H9 (cell line): Measurements from ENCODE around the gene SLC25A22. TPM values are rescaled to one million over a fixed set of nuclear protein-coding genes. Genes with fewer than 3 reads are reported as not detected.

ENCODE experiments used
- DNase-seq: peaks from one replicate; pipeline ENCODE4 v3.0.0-alpha.2; 2017
- H2AFZ ChIP-seq: one replicate; pipeline ENCODE4 v1.6.1; 2013; ENCODE audit warnings: mild to moderate bottlenecking, low read length, control low read depth, moderate library complexity
- H2AK5ac ChIP-seq: 2 replicates; pipeline ENCODE4 v1.6.1; 2013; ENCODE audit warnings: low read length, control low read depth, mixed read lengths; ENCODE audit not compliant: insufficient read length
- H2BK120ac ChIP-seq: one replicate; pipeline ENCODE4 v1.6.1; 2013; ENCODE audit warnings: low read depth, mild to moderate bottlenecking, low read length, control low read depth, inconsistent platforms; ENCODE audit not compliant: poor library complexity, severe bottlenecking
- H2BK12ac ChIP-seq: 2 replicates; pipeline ENCODE4 v1.6.1; 2013; ENCODE audit warnings: low read length, control low read depth, mixed read lengths, low read depth; ENCODE audit not compliant: insufficient read length
- H2BK15ac ChIP-seq: 2 replicates; pipeline ENCODE4 v1.6.1; 2013; ENCODE audit warnings: low read depth, low read length, control low read depth
- H2BK20ac ChIP-seq: one replicate; pipeline ENCODE4 v1.6.1; 2013; ENCODE audit warnings: low read depth, mild to moderate bottlenecking, low read length, control low read depth, inconsistent platforms; ENCODE audit not compliant: poor library complexity, severe bottlenecking
- H2BK5ac ChIP-seq: 2 replicates; pipeline ENCODE4 v1.6.1; 2013; ENCODE audit warnings: low read length, control low read depth, mixed read lengths; ENCODE audit not compliant: insufficient read length
- H3K14ac ChIP-seq: 2 replicates; pipeline ENCODE4 v1.6.1; 2013; ENCODE audit warnings: low read length, control low read depth; ENCODE audit not compliant: insufficient read depth
- H3K18ac ChIP-seq: 2 replicates; pipeline ENCODE4 v1.6.1; 2013; ENCODE audit warnings: low read depth, mild to moderate bottlenecking, mixed read lengths, low read length, control low read depth; ENCODE audit not compliant: insufficient read length
- H3K23ac ChIP-seq: 2 replicates; pipeline ENCODE4 v1.6.1; 2013; ENCODE audit warnings: low read length, control low read depth, mixed read lengths, low read depth; ENCODE audit not compliant: insufficient read length
- H3K23me2 ChIP-seq: 2 replicates; pipeline ENCODE4 v1.6.1; 2013; ENCODE audit warnings: low read depth, mild to moderate bottlenecking, mixed read lengths, low read length, control low read depth; ENCODE audit not compliant: insufficient read length, poor library complexity, severe bottlenecking
- H3K27ac ChIP-seq: 2 replicates; pipeline ENCODE4 v1.5.1; 2013; ENCODE audit warnings: low read length, control low read depth, mixed read lengths, low read depth; ENCODE audit not compliant: insufficient read length
- H3K27me3 ChIP-seq: 2 replicates; pipeline ENCODE4 v1.6.1; 2013; ENCODE audit warnings: low read length, control low read depth, inconsistent platforms; ENCODE audit not compliant: insufficient read depth
- H3K4ac ChIP-seq: 2 replicates; pipeline ENCODE4 v1.6.1; 2013; ENCODE audit warnings: low read depth, mild to moderate bottlenecking, control low read depth, inconsistent platforms, low read length, moderate library complexity
- H3K4me1 ChIP-seq: 2 replicates; pipeline ENCODE4 v1.6.1; 2013; ENCODE audit warnings: low read length, control low read depth, inconsistent platforms; ENCODE audit not compliant: insufficient read depth
- H3K4me2 ChIP-seq: 2 replicates; pipeline ENCODE4 v1.6.1; 2013; ENCODE audit warnings: low read length, control low read depth, mixed read lengths; ENCODE audit not compliant: insufficient read length, insufficient read depth
- H3K56ac ChIP-seq: 2 replicates; pipeline ENCODE4 v1.6.1; 2013; ENCODE audit warnings: low read depth, mild to moderate bottlenecking, mixed read lengths, low read length, control low read depth; ENCODE audit not compliant: insufficient read length
- H3K79me1 ChIP-seq: 2 replicates; pipeline ENCODE4 v1.6.1; 2013; ENCODE audit warnings: low read depth, mild to moderate bottlenecking, moderate library complexity, low read length, control low read depth, inconsistent platforms; ENCODE audit not compliant: insufficient read depth, poor library complexity, severe bottlenecking
- H3K79me2 ChIP-seq: 2 replicates; pipeline ENCODE4 v1.6.1; 2013; ENCODE audit warnings: low read length, control low read depth, inconsistent platforms; ENCODE audit not compliant: insufficient read depth
- H3K9ac ChIP-seq: 2 replicates; pipeline ENCODE4 v1.6.1; 2013; ENCODE audit warnings: low read length, control low read depth, mixed read lengths; ENCODE audit not compliant: insufficient read length; ENCODE audit errors: extremely low read depth
- H3K9me3 ChIP-seq: one replicate; pipeline ENCODE4 v1.6.1; 2013; ENCODE audit warnings: low read depth, low read length, inconsistent platforms; ENCODE audit not compliant: control insufficient read depth
- H3T11ph ChIP-seq: one replicate; pipeline ENCODE4 v1.6.1; 2013; ENCODE audit warnings: mild to moderate bottlenecking, low read length, control low read depth, inconsistent platforms
- H4K20me1 ChIP-seq: one replicate; pipeline ENCODE4 v1.6.1; 2013; ENCODE audit not compliant: control insufficient read depth, insufficient read length, insufficient read depth
- H4K5ac ChIP-seq: 2 replicates; pipeline ENCODE4 v1.6.1; 2013; ENCODE audit warnings: low read depth, mild to moderate bottlenecking, mixed read lengths, low read length, control low read depth; ENCODE audit not compliant: insufficient read length
- H4K8ac ChIP-seq: replicated peaks from 2 replicates; pipeline ENCODE4 v1.6.1; 2013; ENCODE audit warnings: low read length, control low read depth, mixed read lengths, low read depth; ENCODE audit not compliant: insufficient read length
- H4K91ac ChIP-seq: 2 replicates; pipeline ENCODE4 v1.6.1; 2013; ENCODE audit warnings: low read depth, mild to moderate bottlenecking, moderate library complexity, mixed read lengths, low read length, control low read depth; ENCODE audit not compliant: insufficient read length
- H3K27ac Mint-ChIP-seq, 3 experiments: 2 replicates in 2 of 3; 3 replicates in 1 of 3; pipeline ENCODE4 v1.8.0; 2020 to 2021; ENCODE audit warnings: mixed read lengths in 3 of 3, mild to moderate bottlenecking in 1 of 3, moderate library complexity in 1 of 3
- H3K27me3 Mint-ChIP-seq: 2 replicates; pipeline ENCODE4 v1.8.0; 2021; ENCODE audit warnings: low read depth, mild to moderate bottlenecking, moderate library complexity, mixed read lengths
- H3K36me3 Mint-ChIP-seq, 3 experiments: 2 replicates in 2 of 3; 3 replicates in 1 of 3; pipeline ENCODE4 v1.8.0; 2020 to 2021; ENCODE audit warnings: low read depth in 3 of 3, mixed read lengths in 3 of 3; ENCODE audit not compliant: insufficient read depth in 1 of 3
- H3K4me1 Mint-ChIP-seq, 2 experiments: 2 replicates each; pipeline ENCODE4 v1.8.0; 2020; ENCODE audit warnings: mixed read lengths in 2 of 2
- H3K4me3 Mint-ChIP-seq, 2 experiments: 2 replicates in 1 of 2; 3 replicates in 1 of 2; pipeline ENCODE4 v1.8.0; 2020 to 2021; ENCODE audit warnings: mild to moderate bottlenecking in 2 of 2, mixed read lengths in 2 of 2, moderate library complexity in 1 of 2
- H3K9me3 Mint-ChIP-seq, 2 experiments: 2 replicates in 1 of 2; 3 replicates in 1 of 2; pipeline ENCODE4 v1.8.0; 2020; ENCODE audit warnings: mild to moderate bottlenecking in 2 of 2, mixed read lengths in 2 of 2, moderate library complexity in 1 of 2
- WGBS: extraction: QIAGEN DNeasy Blood & Tissue Kit; methylation state at CpG from one replicate; pipeline ENCODE4 v1.1.7; 2013; ENCODE audit warnings: missing lambda C conversion rate, low lambda C conversion rate, mixed read lengths; ENCODE audit not compliant: insufficient read length; ENCODE audit errors: extremely low coverage; 5-methylcytosine and 5-hydroxymethylcytosine counted together
- total RNA-seq: library from RNA; stranded (reverse); gene quantifications from 2 replicates; pipeline ENCODE4 v1.2.1, GENCODE V29; 2021
- TF ChIP-seq, protein P1 (sequence below): fragments of 200-600 bp; sonication (generic); conservative IDR thresholded peaks from 3 replicates; pipeline ENCODE4 v1.8.0; 2021; ENCODE audit warnings: antibody characterized with exemption, mild to moderate bottlenecking

Gene SLC25A22
- total RNA-seq, 1 experiment from 2014 or later, result 51.9 TPM

DNA sequence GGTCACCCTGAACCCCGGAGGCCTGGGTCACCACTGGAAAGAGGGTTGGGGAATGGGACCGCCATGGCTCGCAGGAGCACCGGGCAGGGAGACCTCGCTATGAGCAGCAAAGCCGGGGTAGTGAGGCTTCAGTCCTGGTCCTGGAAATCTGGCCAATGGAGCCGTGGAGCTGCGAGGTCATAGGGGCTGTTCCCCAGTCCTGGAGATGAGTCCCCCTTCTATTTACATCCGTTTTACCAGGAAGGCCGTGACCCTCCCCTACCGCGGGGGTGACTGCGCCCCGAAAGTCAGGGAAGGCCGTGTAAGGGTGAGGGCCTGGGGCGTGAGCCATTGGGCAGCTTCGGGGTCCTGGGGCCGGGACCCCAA lies 6.5 kb upstream of the SLC25A22 start:
- no peak overlapping the region for H2BK20ac ChIP-seq
- H3K56ac ChIP-seq, result no peak overlapping the region
- no peak overlapping the region for H4K8ac ChIP-seq
- Mint-ChIP-seq H3K4me3 (peak overlapping the region; percentile 64 to 79), H3K27me3 (no peaks in the 10 kb centered on the region), H3K36me3 (peaks cover 2 to 8% (median 8%) of the 10 kb centered on the region in 3 experiments; a peak in 5 of 7 replicates), H3K4me1 (peaks cover 11 to 19% of the 10 kb centered on the region in 2 experiments), H3K27ac (no peak overlapping the region), H3K9me3 (no peaks in the 10 kb centered on the region)
- H2AFZ ChIP-seq, result no peak overlapping the region
- H3K23me2 ChIP-seq, result peaks cover 12% of the 10 kb centered on the region
- no peak overlapping the region for H3K27ac ChIP-seq
- no peak overlapping the region for H3K18ac ChIP-seq
- no peak overlapping the region for H3T11ph ChIP-seq
- no peak for DNase-seq
- no peak overlapping the region for H2BK120ac ChIP-seq
- H2BK12ac ChIP-seq, result no peak overlapping the region
- no peaks in the 10 kb centered on the region for H3K27me3 ChIP-seq
- H3K4me1 ChIP-seq, result no peaks in the 10 kb centered on the region
- H3K9ac ChIP-seq, result no peak overlapping the region
- H3K79me2 ChIP-seq, result no peaks in the 10 kb centered on the region
- H3K9me3 ChIP-seq, result no peaks in the 10 kb centered on the region
- no peak overlapping the region for H3K4ac ChIP-seq
- TF ChIP-seq, protein P1, sequence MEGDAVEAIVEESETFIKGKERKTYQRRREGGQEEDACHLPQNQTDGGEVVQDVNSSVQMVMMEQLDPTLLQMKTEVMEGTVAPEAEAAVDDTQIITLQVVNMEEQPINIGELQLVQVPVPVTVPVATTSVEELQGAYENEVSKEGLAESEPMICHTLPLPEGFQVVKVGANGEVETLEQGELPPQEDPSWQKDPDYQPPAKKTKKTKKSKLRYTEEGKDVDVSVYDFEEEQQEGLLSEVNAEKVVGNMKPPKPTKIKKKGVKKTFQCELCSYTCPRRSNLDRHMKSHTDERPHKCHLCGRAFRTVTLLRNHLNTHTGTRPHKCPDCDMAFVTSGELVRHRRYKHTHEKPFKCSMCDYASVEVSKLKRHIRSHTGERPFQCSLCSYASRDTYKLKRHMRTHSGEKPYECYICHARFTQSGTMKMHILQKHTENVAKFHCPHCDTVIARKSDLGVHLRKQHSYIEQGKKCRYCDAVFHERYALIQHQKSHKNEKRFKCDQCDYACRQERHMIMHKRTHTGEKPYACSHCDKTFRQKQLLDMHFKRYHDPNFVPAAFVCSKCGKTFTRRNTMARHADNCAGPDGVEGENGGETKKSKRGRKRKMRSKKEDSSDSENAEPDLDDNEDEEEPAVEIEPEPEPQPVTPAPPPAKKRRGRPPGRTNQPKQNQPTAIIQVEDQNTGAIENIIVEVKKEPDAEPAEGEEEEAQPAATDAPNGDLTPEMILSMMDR, result no peak
- WGBS, result no CpG with 5 or more reads among the region's 18 CpGs
- no peaks in the 10 kb centered on the region for H3K79me1 ChIP-seq
- H2AK5ac ChIP-seq, result no peak overlapping the region
- H2BK5ac ChIP-seq, result no peak overlapping the region
- H4K91ac ChIP-seq, result no peak overlapping the region
- no peaks in the 10 kb centered on the region for H4K20me1 ChIP-seq
- H3K23ac ChIP-seq, result no peak overlapping the region
- H3K14ac ChIP-seq, result no peak overlapping the region
- peak overlapping the region; percentile 56 for H3K4me2 ChIP-seq
- no peak overlapping the region for H2BK15ac ChIP-seq
- H4K5ac ChIP-seq, result no peak overlapping the region
